Retinal pigment epithelial cell (primary cell): ENCODE measurements around the gene SH3BP1.
"Not testable (repeated sequence)": the region's sequence is repeated elsewhere in the genome, so short reads cannot be mapped to it uniquely, and the experiment has no call there.

Source experiments
- DNase-seq: peaks from one replicate; pipeline ENCODE4 v3.0.0-alpha.2; 2010; ENCODE audit warnings: low read depth
- H3K4me3 ChIP-seq: 2 replicates; pipeline ENCODE4 v1.5.1; 2011; ENCODE audit warnings: mild to moderate bottlenecking, low read length, control low read depth, moderate library complexity
- CTCF ChIP-seq: conservative IDR thresholded peaks from 2 replicates; pipeline ENCODE4 v1.5.1; 2011; ENCODE audit warnings: low read depth, low read length, control low read depth, inconsistent platforms

SH3BP1 gene

GRCh38 chr22:37654563-37655251 is 15.2 kb downstream of the SH3BP1 start:
- DNase-seq = no peak
- TF ChIP-seq CTCF = no peak
- no peak overlapping the region for H3K4me3 ChIP-seq

- TF ChIP-seq CTCF = no peak
- no peak overlapping the region for H3K4me3 ChIP-seq
Observed at GRCh38 chr22:37655252-37655563, 15.7 kb downstream of the SH3BP1 start.

GRCh38 chr22:37656583-37656982 is 17.1 kb downstream of the SH3BP1 start:
- not testable (repeated sequence) for H3K4me3 ChIP-seq, DNase-seq

More at GRCh38 chr22:37655252-37655563, 15.7 kb downstream of the SH3BP1 start:
- no peak for DNase-seq

- TF ChIP-seq CTCF = no peak
- H3K4me3 ChIP-seq = peak overlapping the region; percentile 71
- DNase-seq = no peak
Observed at GRCh38 chr22:37657590-37658132, 18.2 kb downstream of the SH3BP1 start.

- DNase-seq = peak; percentile 100
- TF ChIP-seq CTCF = no peak
- peak within 1 kb of the TSS; percentile 71 for H3K4me3 ChIP-seq
Observed at GRCh38 chr22:37658133-37659065, 18.9 kb downstream of the SH3BP1 start, which contains the start of gene PDXP. PDXP (plus strand) TSS chr22:37658723; CDS start chr22:37658783, 60 bp downstream.

GRCh38 chr22:37659066-37659896 is 19.8 kb downstream of the SH3BP1 start:
- DNase-seq = no peak
- no peak for TF ChIP-seq CTCF
- H3K4me3 ChIP-seq = peak overlapping the region; percentile 70
